HEK293 (cell line): ENCODE measurements around the gene COX7A2.

Experiments
- CTCF ChIA-PET: fragments of 350-600 bp; formaldehyde crosslinking; extraction: SDS; loops from one replicate; lab custom pipeline; 2021; ENCODE audit warnings: antibody characterized with exemption; lab: Yijun Ruan, JAX
- POLR2A ChIA-PET: fragments of 300-600 bp; formaldehyde crosslinking; extraction: SDS; loops from one replicate; lab custom pipeline; 2020; ENCODE audit warnings: antibody characterized with exemption, inconsistent platforms; lab: Yijun Ruan, JAX
- H3K27ac ChIP-seq: fragments of 200-500 bp; sonication (Bioruptor generic); 2 replicates; pipeline ENCODE4 v1.5.1; 2014; ENCODE audit warnings: low read depth, low read length, control low read depth, inconsistent platforms; ENCODE audit errors: extremely low read depth
- H3K36me3 ChIP-seq, 2 experiments: fragments of 200-500 bp in 1 of 2; sonication (Bioruptor generic) in 1 of 2; 1 replicate in 1 of 2; 2 replicates in 1 of 2; pipeline ENCODE4 v1.5.1; 2014 to 2017; ENCODE audit warnings: inconsistent platforms in 2 of 2, low read length in 2 of 2; ENCODE audit not compliant: control insufficient read depth in 2 of 2, insufficient read depth in 1 of 2
- H3K4me1 ChIP-seq: fragments of 200-500 bp; sonication (Bioruptor generic); 2 replicates; pipeline ENCODE4 v1.5.1; 2014; ENCODE audit warnings: mild to moderate bottlenecking, low read length, inconsistent platforms; ENCODE audit not compliant: control insufficient read depth, insufficient read depth
- H3K4me3 ChIP-seq: 2 replicates; pipeline ENCODE4 v1.5.1; 2011; ENCODE audit warnings: low read depth, mild to moderate bottlenecking, control low read depth, low read length, moderate library complexity
- H3K9me3 ChIP-seq: fragments of 200-500 bp; sonication (Bioruptor generic); 2 replicates; pipeline ENCODE4 v1.5.1; 2014; ENCODE audit warnings: low read depth, low read length, inconsistent platforms; ENCODE audit not compliant: control insufficient read depth, insufficient read depth
- ATF2 ChIP-seq: fragments of 450-650 bp; formaldehyde crosslinking; IDR thresholded peaks from 2 replicates; pipeline ENCODE4 v1.5.1; 2016; ENCODE audit warnings: missing biosample characterization, missing genetic modification characterization, low read depth
- GLI4 ChIP-seq: fragments of 450-650 bp; formaldehyde crosslinking; IDR thresholded peaks from 2 replicates; pipeline ENCODE4 v1.5.1; 2016; ENCODE audit warnings: missing biosample characterization, missing genetic modification characterization
- IKZF3 ChIP-seq: fragments of 450-650 bp; IDR thresholded peaks from 2 replicates; pipeline ENCODE4 v1.5.0; 2018; ENCODE audit warnings: missing biosample characterization, mild to moderate bottlenecking, missing genetic modification characterization, moderate library complexity
- MYNN ChIP-seq: fragments of 450-650 bp; formaldehyde crosslinking; IDR thresholded peaks from 2 replicates; pipeline ENCODE4 v1.5.1; 2016; ENCODE audit warnings: missing biosample characterization, missing genetic modification characterization, borderline replicate concordance
- MZF1 ChIP-seq: fragments of 450-650 bp; formaldehyde crosslinking; IDR thresholded peaks from 2 replicates; pipeline ENCODE4 v1.5.1; 2017; ENCODE audit warnings: missing biosample characterization, missing genetic modification characterization, borderline replicate concordance
- ZBTB48 ChIP-seq: fragments of 450-650 bp; formaldehyde crosslinking; IDR thresholded peaks from 2 replicates; pipeline ENCODE4 v1.5.1; 2016; ENCODE audit warnings: missing biosample characterization, missing genetic modification characterization
- ZEB2 ChIP-seq: fragments of 450-650 bp; formaldehyde crosslinking; IDR thresholded peaks from 2 replicates; pipeline ENCODE4 v1.5.1; 2016; ENCODE audit warnings: missing biosample characterization, missing genetic modification characterization
- ZNF146 ChIP-seq: fragments of 450-650 bp; formaldehyde crosslinking; IDR thresholded peaks from 2 replicates; pipeline ENCODE4 v1.5.1; 2016; ENCODE audit warnings: missing biosample characterization, missing genetic modification characterization
- ZNF16 ChIP-seq: fragments of 450-650 bp; formaldehyde crosslinking; IDR thresholded peaks from 2 replicates; pipeline ENCODE4 v1.5.1; 2016; ENCODE audit warnings: low read depth, missing biosample characterization, missing genetic modification characterization
- ZNF175 ChIP-seq: fragments of 450-650 bp; formaldehyde crosslinking; IDR thresholded peaks from 2 replicates; pipeline ENCODE4 v1.5.1; 2016; ENCODE audit warnings: missing biosample characterization, missing genetic modification characterization
- ZNF19 ChIP-seq: fragments of 450-650 bp; formaldehyde crosslinking; IDR thresholded peaks from 2 replicates; pipeline ENCODE4; 2016; ENCODE audit warnings: missing biosample characterization, missing genetic modification characterization, low read depth
- ZNF2 ChIP-seq: fragments of 450-650 bp; formaldehyde crosslinking; IDR thresholded peaks from 2 replicates; pipeline ENCODE4 v1.5.1; 2016; ENCODE audit warnings: missing biosample characterization, missing genetic modification characterization
- ZNF266 ChIP-seq: fragments of 450-650 bp; formaldehyde crosslinking; IDR thresholded peaks from 2 replicates; pipeline ENCODE4 v1.5.1; 2016; ENCODE audit warnings: missing biosample characterization, missing genetic modification characterization, low read depth
- ZNF280C ChIP-seq: fragments of 450-650 bp; formaldehyde crosslinking; IDR thresholded peaks from 2 replicates; pipeline ENCODE4 v1.5.1; 2016; ENCODE audit warnings: missing biosample characterization, missing genetic modification characterization
- ZNF398 ChIP-seq: fragments of 450-650 bp; formaldehyde crosslinking; IDR thresholded peaks from 2 replicates; pipeline ENCODE4 v1.5.1; 2017; ENCODE audit warnings: missing biosample characterization, missing genetic modification characterization
- ZNF518A ChIP-seq: fragments of 450-650 bp; formaldehyde crosslinking; conservative IDR thresholded peaks from 2 replicates; pipeline ENCODE4 v1.5.1; 2016; ENCODE audit warnings: low read depth, missing biosample characterization, missing genetic modification characterization
- ZNF677 ChIP-seq: fragments of 450-650 bp; IDR thresholded peaks from 2 replicates; pipeline ENCODE4 v1.5.0; 2018; ENCODE audit warnings: missing biosample characterization, mild to moderate bottlenecking, missing genetic modification characterization, moderate library complexity
- ZSCAN30 ChIP-seq: fragments of 450-650 bp; IDR thresholded peaks from 2 replicates; pipeline ENCODE4 v1.5.1; 2018; ENCODE audit warnings: missing biosample characterization, mild to moderate bottlenecking, missing genetic modification characterization, moderate library complexity
- TF ChIP-seq, protein P1 (sequence below): fragments of 450-650 bp; formaldehyde crosslinking; IDR thresholded peaks from 2 replicates; pipeline ENCODE4 v1.5.1; 2016; ENCODE audit warnings: missing biosample characterization, missing genetic modification characterization
- TF ChIP-seq, protein P2 (sequence below): sonication (generic); formaldehyde crosslinking; IDR thresholded peaks from 2 replicates; pipeline ENCODE4 v1.8.1; 2022; ENCODE audit warnings: mild to moderate bottlenecking, moderate library complexity, missing genetic modification reagents

Gene COX7A2

DNA sequence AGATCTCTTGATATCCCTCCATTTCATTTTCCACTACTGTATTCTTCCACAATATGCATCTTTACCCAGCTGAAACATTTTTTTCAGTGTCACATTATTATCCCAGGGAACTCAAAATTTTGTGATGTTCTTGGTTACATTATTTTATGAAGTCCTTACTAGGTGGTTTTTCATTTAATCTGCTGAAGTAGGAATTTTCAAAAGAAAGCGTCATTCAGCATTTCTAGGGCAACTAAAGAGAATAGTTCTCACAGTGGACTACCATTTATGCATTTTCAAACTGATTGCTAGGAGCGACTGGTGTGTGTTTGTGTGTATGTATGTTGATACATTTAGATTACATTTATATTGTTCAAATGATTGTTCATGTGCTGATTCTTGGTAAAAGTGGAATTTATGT lies 43.4 kb upstream of the COX7A2 start:
- H3K27ac ChIP-seq: no peak overlapping the region
- no peak overlapping the region for H3K4me3 ChIP-seq
- no peaks in the 10 kb centered on the region for H3K36me3 ChIP-seq
- CTCF ChIA-PET: interaction anchor here (0.6 to 1.8 kb wide), 2 partner anchors 11 to 240 kb away, joined by 3 to 4 read pairs; no protein-coding TSS in a partner anchor
- TF ChIP-seq IKZF3 (tag by site-specific recombination) (no peak), ZEB2 (no peak), GLI4 (tag by site-specific recombination) (no peak), ZNF398 (no peak), MYNN (tag by site-specific recombination) (no peak), ZNF19 (tag by site-specific recombination) (no peak), ZNF2 (tag by site-specific recombination) (no peak), ZNF175 (no peak)
- TF ChIP-seq, protein P1, sequence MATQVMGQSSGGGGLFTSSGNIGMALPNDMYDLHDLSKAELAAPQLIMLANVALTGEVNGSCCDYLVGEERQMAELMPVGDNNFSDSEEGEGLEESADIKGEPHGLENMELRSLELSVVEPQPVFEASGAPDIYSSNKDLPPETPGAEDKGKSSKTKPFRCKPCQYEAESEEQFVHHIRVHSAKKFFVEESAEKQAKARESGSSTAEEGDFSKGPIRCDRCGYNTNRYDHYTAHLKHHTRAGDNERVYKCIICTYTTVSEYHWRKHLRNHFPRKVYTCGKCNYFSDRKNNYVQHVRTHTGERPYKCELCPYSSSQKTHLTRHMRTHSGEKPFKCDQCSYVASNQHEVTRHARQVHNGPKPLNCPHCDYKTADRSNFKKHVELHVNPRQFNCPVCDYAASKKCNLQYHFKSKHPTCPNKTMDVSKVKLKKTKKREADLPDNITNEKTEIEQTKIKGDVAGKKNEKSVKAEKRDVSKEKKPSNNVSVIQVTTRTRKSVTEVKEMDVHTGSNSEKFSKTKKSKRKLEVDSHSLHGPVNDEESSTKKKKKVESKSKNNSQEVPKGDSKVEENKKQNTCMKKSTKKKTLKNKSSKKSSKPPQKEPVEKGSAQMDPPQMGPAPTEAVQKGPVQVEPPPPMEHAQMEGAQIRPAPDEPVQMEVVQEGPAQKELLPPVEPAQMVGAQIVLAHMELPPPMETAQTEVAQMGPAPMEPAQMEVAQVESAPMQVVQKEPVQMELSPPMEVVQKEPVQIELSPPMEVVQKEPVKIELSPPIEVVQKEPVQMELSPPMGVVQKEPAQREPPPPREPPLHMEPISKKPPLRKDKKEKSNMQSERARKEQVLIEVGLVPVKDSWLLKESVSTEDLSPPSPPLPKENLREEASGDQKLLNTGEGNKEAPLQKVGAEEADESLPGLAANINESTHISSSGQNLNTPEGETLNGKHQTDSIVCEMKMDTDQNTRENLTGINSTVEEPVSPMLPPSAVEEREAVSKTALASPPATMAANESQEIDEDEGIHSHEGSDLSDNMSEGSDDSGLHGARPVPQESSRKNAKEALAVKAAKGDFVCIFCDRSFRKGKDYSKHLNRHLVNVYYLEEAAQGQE (tag by site-specific recombination): no peak
- TF ChIP-seq, all 188 proteins: peak for 0
- H3K4me1 ChIP-seq: no peaks in the 10 kb centered on the region
- POLR2A ChIA-PET: no interaction called here
- H3K9me3 ChIP-seq: no peaks in the 10 kb centered on the region

DNA sequence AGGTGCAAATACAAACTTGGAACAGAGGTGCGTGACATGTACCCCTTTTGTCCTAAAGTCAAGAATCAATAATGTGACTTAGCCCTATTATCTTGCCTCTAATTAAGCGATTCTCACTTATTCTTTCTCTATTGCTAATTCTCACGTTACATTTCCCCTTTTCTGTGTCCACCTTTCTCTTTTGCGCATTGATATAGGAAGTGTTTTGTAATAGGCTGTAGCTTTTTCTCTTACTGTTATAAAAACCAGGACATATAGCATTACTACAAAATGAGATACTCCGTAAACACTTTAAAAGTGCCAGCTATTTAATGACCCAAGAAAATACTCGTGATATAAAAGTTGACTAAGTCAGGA lies 41.7 kb upstream of the COX7A2 start:
- Histone ChIP-seq H3K36me3 (no peaks in the 10 kb centered on the region), H3K9me3 (no peaks in the 10 kb centered on the region), H3K4me1 (peaks cover 6% of the 10 kb centered on the region; the same call in 1 of the 2 replicates), H3K27ac (peak overlapping the region; percentile 64), H3K4me3 (peak overlapping the region; percentile 97)
- ChIA-PET POLR2A (interaction anchor here (0.6 to 2.1 kb wide), 17 partner anchors 10 to 1773 kb away, joined by 3 to 12 read pairs (median 4); partner anchors contain the start of gene COX7A2), CTCF (interaction anchor here (0.7 to 2.3 kb wide), 7 partner anchors 12 to 244 kb away, joined by 3 to 23 read pairs (median 4); no protein-coding TSS in a partner anchor)
- TF ChIP-seq ZNF677 (tag by site-specific recombination): no peak
- TF ChIP-seq ZNF266 (tag by site-specific recombination): no peak
- no peak for TF ChIP-seq ZNF16 (tag by site-specific recombination)
- no peak for TF ChIP-seq ZNF280C (tag by site-specific recombination)
- TF ChIP-seq ATF2: no peak
- TF ChIP-seq MZF1 (tag by site-specific recombination): peak; percentile 4; the same call in 1 of the 2 replicates
- TF ChIP-seq ZNF146 (tag by site-specific recombination): no peak
- no peak for TF ChIP-seq ZBTB48 (tag by site-specific recombination)
- TF ChIP-seq ZSCAN30 (tag by site-specific recombination): no peak
- TF ChIP-seq ZNF518A (tag by site-specific recombination): no peak
- TF ChIP-seq, protein P2, sequence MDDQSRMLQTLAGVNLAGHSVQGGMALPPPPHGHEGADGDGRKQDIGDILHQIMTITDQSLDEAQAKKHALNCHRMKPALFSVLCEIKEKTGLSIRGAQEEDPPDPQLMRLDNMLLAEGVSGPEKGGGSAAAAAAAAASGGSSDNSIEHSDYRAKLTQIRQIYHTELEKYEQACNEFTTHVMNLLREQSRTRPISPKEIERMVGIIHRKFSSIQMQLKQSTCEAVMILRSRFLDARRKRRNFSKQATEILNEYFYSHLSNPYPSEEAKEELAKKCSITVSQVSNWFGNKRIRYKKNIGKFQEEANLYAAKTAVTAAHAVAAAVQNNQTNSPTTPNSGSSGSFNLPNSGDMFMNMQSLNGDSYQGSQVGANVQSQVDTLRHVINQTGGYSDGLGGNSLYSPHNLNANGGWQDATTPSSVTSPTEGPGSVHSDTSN (CRISPR knock-in tag): no peak
